GM18909 (cell line): ENCODE data around the gene SPRY4.
"Not testable (repeated sequence)": the region's sequence is repeated elsewhere in the genome, so short reads cannot be mapped to it uniquely, and the experiment has no call there.

Experiments used
- ATAC-seq: cut with Tn5 transposase; IDR thresholded peaks from one replicate; pipeline ENCODE4 v1.9.1; 2021; ENCODE audit warnings: mild to moderate bottlenecking; ENCODE audit not compliant: unreplicated experiment, poor library complexity

Gene SPRY4

GRCh38 chr5:142272596-142272995, 52.2 kb downstream of the SPRY4 start:
- not testable (repeated sequence) for ATAC-seq

- not testable (repeated sequence) for ATAC-seq
Measured at GRCh38 chr5:142264084-142264483, 60.7 kb downstream of the SPRY4 start.

GRCh38 chr5:142263346-142263745, 61.5 kb downstream of the SPRY4 start:
- ATAC-seq, result no peak

- no peak for ATAC-seq
Measured at GRCh38 chr5:142262683-142263082, 62.1 kb downstream of the SPRY4 start.
